GM21423 (cell line): ENCODE results near the gene CNN2.

Source experiments
- ATAC-seq: cut with Tn5 transposase; IDR thresholded peaks from one replicate; pipeline ENCODE4 v1.9.1; 2021; ENCODE audit warnings: mild to moderate bottlenecking, moderate library complexity; ENCODE audit not compliant: unreplicated experiment

CNN2 gene

DNA sequence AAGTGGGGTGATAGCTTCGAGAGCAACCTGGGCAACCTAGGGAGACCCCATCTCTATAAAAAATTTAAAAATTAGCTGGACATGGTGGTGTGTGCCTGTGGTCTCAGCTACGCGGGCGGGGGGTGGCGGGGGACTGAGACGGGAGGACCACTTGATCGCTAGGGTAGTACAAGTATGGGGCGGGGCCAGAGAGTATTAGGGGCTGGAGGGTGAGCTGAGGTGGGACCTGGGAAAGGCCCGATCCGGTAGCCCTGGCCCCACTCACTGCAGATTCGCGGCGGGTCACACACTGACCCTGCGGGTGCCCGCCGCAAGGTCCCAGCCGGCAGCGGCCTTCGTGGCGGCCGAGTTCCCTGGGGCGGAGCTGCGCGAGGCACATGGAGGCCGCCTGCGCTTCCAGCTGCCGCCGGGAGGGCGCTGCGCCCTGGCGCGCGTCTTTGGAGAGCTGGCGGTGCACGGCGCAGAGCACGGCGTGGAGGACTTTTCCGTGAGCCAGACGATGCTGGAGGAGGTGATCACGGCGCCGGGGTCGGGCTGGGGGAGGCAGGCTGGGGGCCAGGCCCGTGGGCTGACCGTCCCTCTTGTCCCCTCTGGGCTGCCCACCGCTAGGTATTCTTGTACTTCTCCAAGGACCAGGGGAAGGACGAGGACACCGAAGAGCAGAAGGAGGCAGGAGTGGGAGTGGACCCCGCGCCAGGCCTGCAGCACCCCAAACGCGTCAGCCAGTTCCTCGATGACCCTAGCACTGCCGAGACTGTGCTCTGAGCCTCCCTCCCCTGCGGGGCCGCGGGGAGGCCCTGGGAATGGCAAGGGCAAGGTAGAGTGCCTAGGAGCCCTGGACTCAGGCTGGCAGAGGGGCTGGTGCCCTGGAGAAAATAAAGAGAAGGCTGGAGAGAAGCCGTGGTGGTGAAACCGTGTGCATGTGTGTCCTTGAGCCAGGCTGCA is 38.5 kb downstream of the CNN2 start:
- ATAC-seq: no peak

DNA sequence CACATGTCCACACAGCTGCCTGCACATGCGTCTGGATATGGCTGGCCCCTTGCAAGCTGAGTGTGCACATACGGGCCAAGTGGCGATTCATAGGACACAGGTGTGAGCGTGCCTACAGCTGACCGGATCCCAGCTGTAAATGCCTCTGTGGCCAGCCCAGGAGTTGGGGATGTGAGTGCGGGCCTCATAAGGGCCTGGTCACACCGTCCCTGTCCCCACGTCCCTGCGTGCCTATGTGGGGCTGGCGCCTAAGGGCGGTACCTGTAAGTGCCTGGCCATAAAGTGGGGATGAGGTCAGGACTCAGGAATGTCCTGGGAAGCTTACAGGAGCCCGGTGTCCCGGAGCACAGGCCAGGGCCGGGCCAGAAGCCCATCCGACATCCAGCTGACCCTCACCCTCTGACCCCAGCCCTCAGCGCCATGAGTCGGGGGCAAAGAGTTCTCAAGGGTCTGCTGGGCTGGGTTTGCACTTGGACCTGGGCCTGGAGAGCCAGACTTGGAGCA is 39.2 kb downstream of the CNN2 start:
- no peak for ATAC-seq

- ATAC-seq: no peak
Observed at GRCh38 chr19:1066251-1066747, 39.9 kb downstream of the CNN2 start.

DNA sequence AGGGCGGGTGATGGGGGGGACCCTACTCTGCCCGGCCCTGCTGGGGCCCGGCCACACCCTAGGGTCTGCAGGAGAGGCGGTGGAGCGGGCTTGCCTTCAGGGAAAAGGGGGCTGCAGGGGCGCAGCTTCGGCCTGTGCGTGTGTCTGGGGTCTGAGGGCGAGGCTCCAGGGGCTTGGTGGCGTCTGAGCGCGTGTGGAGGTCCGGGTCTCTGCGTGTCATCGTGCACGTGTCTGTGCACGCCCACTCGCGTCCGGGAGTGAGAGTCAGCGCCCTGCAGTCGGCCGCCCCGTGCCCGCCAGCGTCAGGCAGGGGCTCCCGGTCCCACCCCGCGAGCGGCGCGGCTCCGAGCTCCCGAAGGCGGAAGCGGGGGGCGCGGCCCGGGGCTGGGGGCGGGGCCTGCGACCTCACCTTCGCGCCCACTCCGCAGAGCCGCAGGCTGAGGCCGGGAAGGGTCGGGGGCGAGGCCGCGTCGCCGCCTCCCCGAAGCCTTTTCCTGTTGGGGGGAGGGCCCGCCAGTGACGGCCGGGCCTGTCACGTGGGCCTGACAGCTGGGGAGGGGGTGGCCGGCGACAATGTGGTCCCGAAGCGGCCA is 40.4 kb downstream of the CNN2 start, which contains the start of gene ARHGAP45:
Gene ARHGAP45, plus strand, starts transcription at position 420 of the 593 bp plus-strand sequence. CDS start 239 bp downstream, outside the sequence.
- peak; percentile 37 for ATAC-seq

DNA sequence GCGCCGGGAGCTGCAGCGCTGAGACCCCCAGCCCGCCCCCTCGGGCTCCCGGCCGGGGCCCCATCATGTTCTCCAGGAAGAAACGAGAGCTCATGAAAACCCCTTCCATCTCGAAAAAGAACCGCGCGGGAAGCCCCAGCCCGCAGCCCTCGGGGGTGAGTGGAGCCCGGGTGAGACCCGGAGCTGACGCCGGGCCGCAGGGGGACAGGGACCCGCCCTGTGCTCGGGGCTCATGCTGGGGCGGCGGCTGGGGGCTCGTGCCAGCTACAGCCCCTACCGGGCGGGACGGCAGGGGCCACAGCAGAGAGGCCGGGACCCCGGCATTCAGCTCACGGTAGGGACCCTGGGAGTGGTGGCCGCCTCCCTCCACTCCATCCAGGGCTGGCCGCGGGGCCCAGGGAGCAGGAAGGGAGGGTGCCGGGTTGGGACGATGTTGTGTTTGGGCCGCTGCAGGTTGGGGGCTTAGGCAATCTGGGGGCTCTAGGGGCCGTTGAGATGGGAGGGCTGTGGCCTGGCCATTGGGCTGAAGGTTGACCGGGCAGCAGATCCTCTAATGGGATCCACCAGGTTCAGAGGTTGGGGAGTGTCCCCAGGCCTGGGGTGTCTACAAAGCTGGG is 41.0 kb downstream of the CNN2 start:
- peak; percentile 26 for ATAC-seq

DNA sequence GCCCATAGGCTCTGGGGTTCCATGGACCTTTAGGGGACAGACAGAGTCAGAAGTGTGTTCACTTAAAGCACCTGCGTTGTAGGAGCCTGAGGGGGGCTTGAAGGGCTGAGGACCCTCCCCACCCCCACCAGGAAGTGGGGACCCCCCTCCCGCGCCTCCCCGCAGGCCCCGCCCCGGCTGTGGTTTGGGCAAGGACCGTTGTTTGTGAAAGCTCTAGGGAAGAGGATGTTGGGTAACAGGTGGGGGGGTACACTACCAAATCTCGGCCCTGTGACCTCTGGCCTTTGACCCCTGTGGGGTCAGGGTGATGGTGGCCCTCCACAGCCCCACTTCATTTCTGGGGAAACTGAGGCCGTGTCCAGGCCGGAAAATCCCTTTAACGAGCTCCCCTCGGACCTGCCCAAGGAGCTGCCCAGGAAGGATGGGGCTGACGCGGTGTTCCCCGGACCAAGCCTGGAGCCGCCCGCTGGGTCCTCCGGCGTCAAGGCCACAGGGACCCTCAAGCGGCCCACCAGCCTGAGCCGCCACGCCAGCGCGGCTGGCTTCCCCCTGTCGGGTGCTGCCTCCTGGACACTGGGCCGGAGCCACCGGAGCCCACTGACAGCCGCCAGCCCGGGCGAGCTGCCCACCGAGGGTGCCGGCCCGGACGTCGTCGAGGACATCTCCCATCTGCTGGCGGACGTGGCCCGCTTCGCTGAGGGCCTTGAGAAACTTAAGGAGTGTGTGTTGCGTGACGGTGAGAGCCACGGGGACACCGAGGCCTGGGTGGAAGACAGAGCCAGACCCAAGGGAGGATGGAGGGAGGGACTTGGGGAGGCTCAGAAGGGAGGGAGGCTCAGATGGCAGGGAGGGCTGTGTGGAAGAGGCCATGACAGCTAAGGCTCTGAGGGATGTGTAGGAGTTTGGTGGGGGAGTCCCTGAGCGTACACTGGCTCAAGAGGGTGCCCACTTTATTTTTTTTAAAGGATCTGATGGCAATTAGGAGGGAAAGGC is 41.9 kb downstream of the CNN2 start:
- ATAC-seq: no peak

- no peak for ATAC-seq
Observed at GRCh38 chr19:1069009-1069779, 42.8 kb downstream of the CNN2 start.

GRCh38 chr19:1070576-1070930 is 44.1 kb downstream of the CNN2 start:
- no peak for ATAC-seq

- ATAC-seq: no peak
Observed at GRCh38 chr19:1070931-1071791, 44.8 kb downstream of the CNN2 start.

DNA sequence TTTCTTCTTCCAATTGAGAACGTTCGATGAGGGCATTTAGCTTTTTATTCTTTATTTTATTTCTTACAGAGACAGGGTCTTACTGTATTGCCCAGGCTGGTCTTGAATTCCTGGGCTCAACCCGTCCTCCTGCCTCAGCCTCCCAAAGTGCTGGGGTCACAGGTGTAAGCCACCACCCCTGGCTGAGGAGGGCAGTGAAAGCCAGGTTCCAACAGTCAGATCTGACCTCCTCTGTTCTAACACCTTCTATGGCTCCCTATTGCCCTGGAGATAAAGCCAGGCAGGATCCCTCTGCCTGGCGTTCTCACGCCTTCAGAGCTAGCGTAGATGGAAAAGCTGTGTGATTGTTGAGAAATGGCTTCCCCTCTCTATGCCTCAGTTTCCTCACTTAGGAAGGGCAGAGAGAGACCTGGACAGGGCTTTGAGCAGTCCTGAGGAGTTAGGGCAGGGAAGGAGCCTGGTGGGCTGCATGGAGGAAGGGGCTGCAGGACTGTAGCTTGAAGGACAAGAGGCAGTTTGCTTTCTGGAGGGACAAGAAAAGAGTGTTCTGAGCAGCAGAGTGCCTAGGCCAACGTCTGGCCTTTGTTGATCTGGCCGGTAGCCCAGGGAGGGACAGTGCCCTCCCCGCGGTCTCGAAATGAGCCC is 46.1 kb downstream of the CNN2 start:
- ATAC-seq: no peak

DNA sequence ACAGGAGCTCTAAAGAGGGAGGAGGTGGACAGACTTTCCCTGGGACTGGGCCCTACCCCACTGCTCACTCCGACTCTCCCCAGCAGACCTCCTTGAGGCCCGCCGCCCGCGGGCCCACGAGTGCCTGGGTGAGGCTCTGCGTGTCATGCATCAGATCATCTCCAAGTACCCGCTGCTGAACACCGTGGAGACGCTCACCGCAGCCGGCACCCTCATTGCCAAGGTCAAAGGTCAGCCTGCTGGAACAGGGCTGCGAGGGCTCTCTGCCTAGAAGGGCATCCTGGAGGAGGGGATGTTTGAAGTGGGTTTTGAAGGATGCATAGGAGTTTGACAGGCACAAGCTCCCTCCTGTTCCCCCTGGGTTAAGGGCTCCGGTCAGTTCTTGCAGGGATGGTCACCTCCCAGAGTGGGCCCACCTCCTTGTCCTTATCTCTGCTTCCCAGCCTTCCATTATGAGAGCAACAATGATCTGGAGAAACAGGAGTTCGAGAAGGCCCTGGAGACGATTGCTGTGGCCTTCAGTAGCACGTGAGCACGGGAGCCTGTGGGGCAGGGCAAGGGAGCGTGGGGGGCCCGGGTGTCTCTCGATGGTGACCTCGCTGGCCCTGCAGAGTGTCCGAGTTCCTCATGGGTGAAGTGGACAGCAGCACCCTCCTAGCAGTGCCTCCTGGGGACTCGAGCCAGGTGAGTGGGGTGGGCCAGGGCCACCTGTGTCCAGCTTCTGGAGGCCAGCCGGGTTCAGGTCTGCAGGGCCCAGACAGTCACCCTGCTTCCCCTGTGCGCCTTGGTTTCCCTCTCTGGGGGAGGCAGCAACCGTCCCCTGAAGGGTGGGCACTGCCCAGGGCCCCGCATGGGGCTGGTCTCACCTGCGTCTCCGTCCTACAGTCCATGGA is 46.9 kb downstream of the CNN2 start:
- ATAC-seq: no peak

GRCh38 chr19:1073956-1074517 is 47.6 kb downstream of the CNN2 start:
- ATAC-seq: no peak

GRCh38 chr19:1074544-1075283 is 48.3 kb downstream of the CNN2 start:
- ATAC-seq: peak; percentile 43

- ATAC-seq: no peak
Observed at GRCh38 chr19:1076046-1076386, 49.6 kb downstream of the CNN2 start.

DNA sequence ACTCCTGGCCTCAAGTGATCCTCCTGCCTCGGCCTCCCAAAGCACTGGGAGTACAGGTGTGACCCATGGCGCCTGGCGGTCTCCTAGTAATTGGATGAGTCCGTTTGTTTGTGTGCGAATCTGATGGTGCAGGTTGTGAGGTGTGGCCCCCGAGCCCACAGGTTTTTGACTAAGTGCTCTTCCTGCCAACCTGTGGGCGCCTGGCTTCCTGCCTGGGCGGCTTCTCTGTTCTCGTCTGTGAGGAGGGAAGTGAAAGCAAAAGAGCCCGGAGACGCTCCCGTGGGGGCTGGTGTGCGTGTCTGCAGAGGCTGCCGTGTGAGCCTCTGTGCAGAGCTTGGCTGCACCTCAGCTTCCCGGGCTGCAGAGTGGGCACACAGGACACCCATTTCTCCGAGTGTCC is 50.5 kb downstream of the CNN2 start:
- peak; percentile 58 for ATAC-seq

DNA sequence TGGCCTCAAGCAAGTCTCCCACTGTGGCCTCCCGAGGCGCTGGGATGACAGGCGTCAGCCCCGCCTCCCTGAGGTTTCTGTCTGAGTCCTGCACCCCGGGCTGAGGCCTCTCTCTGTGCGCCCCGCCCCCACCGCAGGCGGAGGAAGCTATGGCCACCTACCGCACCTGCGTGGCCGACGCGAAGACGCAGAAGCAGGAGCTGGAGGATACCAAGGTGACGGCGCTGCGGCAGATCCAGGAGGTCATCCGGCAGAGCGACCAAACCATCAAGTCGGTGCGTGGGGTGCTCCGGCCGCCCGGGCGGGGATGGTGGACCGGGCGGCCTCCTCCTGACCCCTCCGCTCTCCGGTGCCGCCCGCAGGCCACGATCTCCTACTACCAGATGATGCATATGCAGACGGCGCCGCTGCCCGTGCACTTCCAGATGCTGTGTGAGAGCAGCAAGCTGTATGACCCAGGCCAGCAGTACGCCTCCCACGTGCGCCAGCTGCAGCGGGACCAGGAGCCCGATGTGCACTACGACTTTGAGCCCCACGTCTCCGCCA is 53.2 kb downstream of the CNN2 start:
- ATAC-seq: no peak
